ENCODE measurements around the gene SMG6.
"Not testable (repeated sequence)": the region's sequence is repeated elsewhere in the genome, so short reads cannot be mapped to it uniquely, and the experiment has no call there.

DNA sequence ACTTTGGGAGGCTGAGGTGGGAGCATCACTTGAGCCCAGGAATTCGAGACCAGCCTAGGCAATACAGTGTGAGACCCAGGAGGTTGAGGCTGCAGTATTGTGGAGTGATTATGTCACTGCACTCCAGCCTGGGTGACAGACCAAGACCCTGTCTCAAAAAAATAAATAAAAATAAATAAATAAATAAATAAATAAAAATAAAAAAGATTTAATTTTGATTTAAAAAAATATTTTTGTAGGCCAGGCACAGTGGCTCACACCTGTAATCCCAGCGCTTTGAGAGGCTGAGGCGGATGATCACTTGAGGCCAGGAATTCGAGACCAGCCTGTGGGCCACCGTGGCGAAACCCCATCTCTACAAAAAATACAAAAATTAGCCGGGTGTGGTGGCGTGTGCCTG, 104.2 kb downstream of the SMG6 start:
- TF ChIP-seq, protein P1, sequence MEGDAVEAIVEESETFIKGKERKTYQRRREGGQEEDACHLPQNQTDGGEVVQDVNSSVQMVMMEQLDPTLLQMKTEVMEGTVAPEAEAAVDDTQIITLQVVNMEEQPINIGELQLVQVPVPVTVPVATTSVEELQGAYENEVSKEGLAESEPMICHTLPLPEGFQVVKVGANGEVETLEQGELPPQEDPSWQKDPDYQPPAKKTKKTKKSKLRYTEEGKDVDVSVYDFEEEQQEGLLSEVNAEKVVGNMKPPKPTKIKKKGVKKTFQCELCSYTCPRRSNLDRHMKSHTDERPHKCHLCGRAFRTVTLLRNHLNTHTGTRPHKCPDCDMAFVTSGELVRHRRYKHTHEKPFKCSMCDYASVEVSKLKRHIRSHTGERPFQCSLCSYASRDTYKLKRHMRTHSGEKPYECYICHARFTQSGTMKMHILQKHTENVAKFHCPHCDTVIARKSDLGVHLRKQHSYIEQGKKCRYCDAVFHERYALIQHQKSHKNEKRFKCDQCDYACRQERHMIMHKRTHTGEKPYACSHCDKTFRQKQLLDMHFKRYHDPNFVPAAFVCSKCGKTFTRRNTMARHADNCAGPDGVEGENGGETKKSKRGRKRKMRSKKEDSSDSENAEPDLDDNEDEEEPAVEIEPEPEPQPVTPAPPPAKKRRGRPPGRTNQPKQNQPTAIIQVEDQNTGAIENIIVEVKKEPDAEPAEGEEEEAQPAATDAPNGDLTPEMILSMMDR (IDR thresholded peaks at IDR 0.05), result not testable (repeated sequence)
- TF ChIP-seq POLR2A (IDR thresholded peaks at IDR 0.05), result not testable (repeated sequence)

Measured in uterus (tissue), 2 donors.